Islet of Langerhans (tissue), 1 donor: ENCODE data around the gene CTPS2.
"Not testable (repeated sequence)": the region's sequence is repeated elsewhere in the genome, so short reads cannot be mapped to it uniquely, and the experiment has no call there.

Experiments used
- FAIRE-seq: peaks from one replicate; lab custom pipeline; 2011; peaks lifted over from hg19 to GRCh38; lab: Jason Lieb, UNC

CTPS2 gene, protein sequence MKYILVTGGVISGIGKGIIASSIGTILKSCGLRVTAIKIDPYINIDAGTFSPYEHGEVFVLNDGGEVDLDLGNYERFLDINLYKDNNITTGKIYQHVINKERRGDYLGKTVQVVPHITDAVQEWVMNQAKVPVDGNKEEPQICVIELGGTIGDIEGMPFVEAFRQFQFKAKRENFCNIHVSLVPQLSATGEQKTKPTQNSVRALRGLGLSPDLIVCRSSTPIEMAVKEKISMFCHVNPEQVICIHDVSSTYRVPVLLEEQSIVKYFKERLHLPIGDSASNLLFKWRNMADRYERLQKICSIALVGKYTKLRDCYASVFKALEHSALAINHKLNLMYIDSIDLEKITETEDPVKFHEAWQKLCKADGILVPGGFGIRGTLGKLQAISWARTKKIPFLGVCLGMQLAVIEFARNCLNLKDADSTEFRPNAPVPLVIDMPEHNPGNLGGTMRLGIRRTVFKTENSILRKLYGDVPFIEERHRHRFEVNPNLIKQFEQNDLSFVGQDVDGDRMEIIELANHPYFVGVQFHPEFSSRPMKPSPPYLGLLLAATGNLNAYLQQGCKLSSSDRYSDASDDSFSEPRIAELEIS

DNA sequence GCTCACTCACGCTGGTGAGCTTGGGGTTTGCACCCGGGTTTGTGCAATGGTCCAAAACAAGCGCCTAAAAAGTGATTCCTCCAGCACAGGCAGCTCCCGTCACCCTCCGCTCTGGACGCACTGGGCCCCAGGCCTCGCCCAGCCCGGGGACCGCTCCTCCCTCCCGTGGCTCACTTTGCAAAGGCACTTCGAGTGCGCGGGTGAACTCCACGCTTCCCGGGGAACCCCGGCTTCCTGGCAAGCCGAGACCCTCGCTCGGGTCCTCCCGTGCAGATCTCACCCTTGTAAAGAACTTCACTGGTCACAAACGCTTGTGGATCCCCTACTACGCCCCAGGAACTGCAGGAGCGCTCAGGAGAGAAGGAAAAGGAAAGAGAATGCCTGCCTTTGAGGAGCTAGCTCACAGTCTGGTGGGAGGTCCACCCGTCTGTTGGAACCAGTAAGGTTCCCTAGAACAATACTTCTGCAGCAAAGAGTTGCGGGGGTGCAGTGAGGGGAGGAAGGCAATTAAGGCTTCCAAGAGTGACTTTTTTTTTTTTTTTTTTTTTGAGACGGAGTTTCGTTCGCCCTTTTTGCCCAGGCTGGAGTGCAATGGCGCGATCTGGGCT, at the start of gene CTPS2:
Gene CTPS2, minus strand, starts transcription at position 122 of the 608 bp plus-strand sequence. CDS start 9,767 bp downstream, outside the sequence.
- FAIRE-seq: no peak

DNA sequence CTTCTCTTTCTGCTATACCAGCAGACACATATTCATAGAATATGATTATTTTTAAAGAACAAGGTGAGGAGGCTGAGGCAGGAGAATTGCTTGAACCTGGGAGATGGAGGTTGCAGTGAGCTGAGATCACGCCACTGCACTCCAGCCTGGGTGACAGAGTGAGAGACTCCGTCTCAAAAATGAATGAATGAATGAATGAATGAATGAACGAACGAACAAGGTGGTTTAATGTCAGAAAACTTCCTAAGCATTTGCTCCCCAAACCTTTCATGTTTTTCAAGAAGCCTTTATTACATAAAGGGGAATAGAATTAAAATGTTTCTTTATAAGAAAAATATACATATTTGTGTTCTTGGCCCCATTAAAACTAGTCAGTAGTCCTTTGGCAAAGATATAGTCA, 49.0 kb upstream of the CTPS2 start:
- FAIRE-seq: not testable (repeated sequence)

DNA sequence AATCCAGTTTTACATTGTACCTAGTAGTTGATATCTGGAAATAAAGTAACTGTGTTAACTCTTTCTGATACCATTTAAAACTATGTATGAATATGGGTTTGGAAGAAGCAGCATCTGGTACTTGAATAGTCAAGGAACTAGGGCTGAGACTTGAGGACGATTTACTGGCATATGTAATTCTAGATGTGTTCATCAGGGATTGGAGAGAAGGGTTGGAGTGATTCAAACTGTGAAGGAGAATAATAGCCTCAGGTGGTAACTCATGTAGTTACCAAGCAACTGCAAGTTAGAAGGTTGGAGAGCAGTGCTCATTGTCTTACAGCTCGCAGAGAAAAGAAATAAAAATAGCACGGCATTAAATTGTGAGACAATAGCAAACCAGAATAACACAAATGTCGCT, 44.3 kb upstream of the CTPS2 start:
- FAIRE-seq: no peak

DNA sequence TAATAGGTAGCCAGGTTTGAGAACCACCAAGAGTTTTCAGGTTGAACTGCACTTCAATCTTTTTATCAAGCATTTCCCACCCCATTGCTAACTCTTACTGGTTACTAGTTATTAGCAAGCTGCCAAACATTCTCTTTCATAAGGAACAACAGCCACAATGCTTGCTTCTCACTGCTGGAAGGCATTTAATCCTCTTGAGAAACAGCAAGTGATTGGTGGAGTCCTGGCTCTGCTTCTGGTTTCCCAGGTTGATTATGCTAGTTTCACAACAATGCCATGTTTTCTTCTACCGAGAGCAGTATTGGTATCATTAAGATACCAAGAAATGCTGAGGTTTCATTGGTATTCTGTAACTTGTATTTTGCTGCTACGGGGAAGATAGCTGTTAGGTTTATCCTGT, 41.5 kb upstream of the CTPS2 start:
- FAIRE-seq: no peak

DNA sequence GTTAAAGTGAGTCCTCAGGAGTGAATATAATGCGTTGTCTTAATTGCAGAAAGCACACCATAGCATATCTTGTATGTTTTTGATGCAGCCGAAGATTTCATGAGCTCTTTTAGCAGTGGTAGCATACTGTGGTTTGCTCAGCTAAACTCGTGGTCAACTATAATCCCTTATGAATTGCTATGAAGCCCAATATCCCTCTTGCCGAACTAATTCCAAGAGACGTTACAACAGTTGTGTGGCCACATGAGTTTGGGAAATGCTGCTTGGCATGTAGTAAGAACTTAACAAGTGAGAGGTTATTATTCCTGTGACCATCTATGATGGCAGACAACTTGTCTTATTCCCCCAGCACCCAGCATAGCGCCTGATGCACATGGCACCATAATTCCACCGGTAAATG, 37.7 kb upstream of the CTPS2 start:
- FAIRE-seq: no peak

DNA sequence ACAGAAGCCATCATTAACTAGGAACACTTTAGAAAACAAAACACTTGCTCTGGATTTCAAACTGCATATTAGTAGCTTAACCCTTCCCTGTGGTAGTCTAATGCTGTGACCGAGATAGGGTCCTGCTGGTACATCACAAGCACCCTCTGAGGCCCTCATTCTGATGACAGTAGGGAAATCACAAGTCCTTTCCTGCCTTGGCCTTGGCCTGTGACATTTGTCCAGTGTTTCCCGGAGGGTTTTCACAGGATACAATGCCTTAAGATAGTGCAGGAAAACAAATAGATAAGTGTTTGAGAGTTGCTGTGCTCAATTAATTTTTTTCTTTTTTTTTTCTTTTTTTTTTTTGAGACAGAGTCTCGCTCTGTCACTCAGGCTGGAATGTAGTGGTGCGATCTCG, 36.0 kb upstream of the CTPS2 start:
- FAIRE-seq: no peak

DNA sequence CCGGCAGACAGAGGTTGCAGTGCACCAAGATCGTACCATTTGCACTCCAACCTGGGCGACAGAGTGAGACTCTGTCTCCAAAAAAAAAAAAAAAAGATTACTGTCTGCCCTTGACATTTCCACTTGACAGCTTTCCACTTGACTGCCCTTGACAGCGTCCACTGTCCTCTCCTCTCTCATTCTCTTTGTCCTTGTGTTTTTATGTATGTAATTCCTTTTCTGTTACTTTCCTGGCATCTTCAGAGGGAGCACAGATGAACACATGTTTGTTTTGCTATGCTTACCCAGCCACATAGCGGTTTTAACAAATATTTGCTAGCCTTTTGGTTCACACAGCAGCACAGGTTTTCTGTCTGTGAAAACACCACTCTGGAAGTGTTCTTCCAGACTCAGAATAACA, 33.2 kb upstream of the CTPS2 start:
- peak; percentile 49 for FAIRE-seq

DNA sequence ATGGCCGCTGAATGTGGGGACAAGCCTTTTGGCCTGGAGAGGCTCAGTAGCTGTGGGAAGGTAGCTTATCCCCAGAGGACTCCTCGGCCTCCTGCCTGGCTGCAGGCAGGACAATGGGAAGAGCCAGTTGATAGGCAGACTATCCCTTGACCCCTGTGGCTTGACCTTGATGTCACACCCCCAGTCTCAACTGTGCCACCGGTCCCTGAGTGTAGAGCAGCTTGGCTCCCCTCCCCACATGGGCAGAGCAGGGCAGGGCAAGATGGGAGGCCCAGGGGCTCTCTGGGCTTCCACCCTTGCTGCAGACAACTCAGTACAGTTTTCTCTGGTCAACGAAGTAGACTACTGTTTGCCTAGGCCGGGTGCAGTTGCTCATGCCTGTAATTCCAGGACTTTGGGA, 32.6 kb upstream of the CTPS2 start:
- no peak for FAIRE-seq

DNA sequence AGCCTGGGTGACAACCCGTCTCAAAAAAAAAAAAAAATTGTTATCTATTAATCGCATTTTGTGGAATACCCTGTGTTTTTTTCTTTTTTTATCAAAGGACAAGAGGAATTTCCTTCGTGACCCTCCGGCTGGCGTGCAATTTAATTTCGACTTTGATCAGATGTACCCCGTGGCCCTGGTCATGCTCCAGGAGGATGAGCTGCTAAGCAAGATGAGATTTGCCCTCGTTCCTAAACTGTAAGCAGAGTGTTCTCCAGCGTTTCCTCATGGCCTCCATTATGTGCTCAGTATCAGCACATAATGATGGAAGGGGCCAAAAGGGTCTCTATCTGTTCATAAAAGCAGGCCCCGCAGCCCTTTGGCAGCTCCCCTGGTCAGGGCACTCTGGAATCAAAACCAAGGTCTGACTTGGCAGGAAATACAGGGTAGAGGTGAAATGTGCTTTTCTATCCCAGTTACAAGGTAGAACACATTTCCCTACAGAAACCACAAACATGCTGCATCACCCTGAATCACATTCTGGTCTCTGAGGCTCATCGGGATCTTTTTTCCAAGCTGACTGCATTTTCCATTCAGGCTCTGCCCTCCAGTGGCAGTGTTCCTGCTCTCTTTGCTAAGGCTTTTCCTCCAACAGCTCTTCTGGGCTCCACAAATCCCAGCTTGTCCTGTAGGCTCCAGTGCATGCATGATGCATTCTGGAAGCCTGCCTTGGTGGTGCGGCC, 31.3 kb upstream of the CTPS2 start:
- FAIRE-seq: no peak

DNA sequence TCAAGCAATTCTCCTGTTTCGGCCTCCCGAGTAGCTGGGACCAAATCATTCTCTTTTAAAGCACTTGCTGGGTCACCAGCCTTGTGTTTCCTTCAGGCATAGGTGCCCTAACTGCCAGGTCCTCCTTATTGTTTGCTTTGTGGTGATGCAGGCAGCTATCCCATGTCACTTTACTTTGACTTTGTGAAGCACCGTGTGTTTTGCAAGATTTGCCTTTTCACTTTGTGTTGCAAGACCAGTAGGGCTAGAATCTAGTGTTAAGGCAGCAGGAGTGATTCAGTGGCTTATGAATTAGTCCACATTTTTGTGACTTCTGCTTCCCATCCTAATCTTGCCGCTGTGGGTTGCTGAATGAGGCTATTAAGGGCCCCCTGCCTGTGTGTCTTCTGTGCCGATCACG, 27.1 kb upstream of the CTPS2 start:
- no peak for FAIRE-seq

DNA sequence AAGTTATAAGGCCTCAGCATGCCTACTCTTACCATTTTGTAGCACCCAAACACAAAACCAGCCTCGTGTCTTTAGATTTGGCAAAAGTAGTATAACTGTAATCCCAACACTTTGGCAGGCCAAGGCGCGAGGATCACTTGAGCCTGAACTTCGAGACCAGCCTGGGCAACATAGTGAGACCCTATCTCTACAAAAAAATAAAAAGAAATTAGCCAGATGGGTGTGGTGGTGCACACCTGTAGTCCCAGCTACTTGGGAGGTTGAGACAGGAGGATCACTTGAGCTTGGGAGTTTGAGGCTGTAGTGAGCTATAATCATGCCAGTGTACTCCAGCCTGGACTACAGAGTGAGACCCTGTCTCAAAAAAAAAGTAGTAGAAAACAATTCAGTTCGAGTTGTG, 24.6 kb upstream of the CTPS2 start:
- no peak for FAIRE-seq

DNA sequence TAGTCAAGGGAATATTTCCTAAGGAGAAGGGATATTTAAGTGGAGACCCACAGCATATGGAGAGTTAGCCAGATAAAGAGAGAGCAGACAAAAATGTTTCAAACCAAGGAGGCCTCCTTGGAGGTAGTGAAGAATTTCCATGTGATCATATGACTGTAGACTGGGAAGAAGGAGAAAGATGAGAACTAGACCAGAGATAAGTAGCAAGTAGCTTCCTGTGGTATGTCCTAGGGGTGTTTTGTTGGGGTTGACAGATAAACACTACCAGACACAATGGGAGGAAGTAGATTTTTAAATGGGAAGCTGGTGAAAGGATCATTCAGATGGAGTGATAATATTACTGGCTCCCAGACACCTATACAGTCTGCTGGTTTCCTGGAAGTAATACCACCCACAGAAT, 20.5 kb upstream of the CTPS2 start:
- FAIRE-seq: no peak

DNA sequence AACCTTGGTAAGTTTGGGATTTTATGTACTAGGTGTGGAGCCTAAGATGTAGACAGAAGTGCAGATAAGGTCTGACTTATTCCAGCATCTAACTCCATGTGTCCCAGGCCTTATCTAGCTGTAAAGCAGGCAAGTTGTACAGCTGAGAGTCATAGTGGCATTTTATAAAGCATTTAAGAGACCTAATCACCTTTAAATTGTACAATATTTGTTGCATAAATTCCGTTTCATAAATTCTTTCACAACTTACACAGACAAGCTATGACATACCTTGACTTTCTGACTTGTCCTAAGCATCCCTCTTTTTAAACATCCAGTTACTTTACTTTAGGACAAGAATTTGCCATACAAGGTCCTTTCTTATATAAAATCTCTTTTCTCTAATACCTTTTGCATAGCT, 18.0 kb upstream of the CTPS2 start:
- FAIRE-seq: no peak

DNA sequence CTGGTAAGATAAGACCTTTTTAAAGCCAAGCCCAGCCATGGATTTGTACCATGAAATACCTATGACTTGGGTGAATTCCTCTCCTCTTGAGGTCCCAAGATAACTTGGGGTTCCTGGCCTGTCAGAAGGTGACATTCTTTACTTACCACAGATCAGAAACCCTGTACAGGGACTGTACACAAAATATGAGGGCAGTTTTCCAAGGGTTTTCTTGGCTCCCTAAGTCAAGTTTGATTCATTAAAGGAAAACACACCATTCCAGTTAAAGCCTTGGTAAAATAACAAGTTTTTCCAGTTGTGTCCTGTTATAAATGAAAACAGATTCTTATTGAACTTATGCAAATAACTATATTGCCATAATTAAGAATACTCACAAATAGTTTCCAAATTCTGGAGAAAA, 15.2 kb upstream of the CTPS2 start:
- FAIRE-seq: no peak

DNA sequence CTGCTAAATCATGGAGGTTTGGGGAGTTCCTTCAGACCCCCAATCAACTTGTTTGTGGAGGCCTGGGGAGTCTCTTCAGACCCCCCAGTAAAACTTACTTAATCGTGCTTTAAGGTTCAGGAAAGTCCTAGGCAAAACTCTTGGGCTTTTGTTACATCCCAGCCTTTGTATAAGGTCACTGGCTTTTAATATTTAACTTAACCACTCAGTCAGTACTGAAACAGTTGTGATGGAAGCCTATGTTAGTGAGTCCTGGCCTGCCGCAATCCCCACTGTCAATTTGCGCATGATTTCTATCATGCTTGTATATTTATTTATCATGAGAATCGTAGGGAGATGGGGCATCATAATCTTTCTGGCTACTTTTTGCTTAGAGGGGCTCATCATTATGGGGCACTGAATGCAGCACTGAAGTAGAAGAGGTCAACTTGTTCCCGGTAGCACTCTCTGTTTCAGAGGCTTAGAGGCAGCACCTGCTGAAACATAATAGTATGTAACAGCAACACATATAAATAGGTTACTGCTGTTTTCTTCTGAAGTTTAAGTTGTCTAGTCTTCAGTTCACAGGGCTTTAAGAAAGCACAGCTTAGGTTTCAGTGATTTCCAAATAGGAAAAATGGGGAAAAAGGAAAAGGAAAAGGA, 14.0 kb upstream of the CTPS2 start:
- not testable (repeated sequence) for FAIRE-seq

DNA sequence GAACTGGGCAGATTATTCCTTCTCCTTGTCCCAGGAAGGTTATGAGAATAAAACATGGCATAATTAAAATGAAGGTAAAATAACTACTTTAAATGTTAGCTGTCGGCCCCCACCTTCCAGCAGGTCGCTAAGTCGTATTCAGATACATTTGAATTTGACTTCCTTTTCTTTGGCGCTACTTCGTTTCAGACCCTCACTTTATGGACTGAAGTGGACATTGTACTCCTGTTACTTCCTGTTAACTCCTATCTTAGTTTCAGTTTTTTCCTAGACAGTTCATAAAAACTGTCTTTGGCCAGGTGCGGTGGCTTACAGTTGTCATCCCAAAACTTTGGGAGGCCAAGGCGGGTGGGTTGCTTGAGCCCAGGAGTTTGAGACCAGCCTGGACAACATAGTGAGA, 12.6 kb upstream of the CTPS2 start:
- no peak for FAIRE-seq

DNA sequence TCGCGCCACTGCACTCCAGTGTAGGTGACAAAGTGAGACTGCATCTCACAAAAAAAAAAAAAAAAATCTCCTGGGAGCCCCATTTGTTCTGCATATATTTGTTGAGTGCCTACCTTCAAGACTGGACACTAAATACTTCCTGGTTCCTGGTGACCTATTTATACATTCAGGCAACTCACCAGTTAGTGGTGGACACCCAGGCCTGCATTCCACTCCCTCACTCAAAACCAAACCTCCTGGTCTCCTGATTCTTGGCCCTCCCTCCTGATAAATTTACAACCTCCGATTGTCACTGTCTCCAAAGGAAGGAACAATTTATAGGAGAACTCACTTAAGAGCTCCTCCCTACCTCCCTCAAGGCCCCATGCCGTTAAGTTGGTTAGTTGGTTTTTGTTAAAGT, 10.0 kb upstream of the CTPS2 start:
- FAIRE-seq: no peak

DNA sequence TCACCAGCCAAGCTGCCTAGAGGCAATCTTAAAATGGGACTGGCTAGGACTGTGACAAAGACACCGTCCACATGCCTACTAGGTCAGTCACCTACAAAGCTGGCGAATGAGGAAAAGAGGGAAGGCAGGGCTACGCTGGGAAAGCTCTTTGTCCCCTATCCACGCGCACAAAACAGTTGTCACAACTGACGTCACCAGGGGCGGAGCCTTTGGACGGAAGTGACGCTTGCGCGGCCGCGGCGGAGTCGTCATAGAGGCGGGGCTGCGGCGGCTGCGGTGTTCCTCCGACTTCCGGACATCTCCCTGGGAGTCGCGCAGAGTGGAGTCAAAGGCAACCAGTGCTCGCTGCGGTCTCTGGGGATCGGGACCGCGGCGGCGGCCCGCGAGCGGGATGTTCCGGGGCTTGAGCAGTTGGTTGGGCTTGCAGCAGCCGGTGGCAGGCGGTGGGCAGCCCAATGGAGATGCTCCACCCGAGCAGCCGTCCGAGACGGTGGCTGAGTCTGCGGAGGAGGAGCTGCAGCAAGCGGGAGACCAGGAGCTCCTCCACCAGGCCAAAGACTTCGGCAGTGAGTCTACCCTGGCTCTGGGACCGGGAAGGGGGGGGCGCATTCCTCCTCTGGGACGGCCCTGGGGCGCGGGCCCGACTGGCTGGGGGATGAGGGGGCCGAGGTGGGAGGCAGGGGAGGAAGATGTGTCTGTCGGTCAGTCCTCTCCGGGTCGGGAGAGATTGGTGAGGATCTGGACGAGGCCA, 7.0 kb upstream of the CTPS2 start, which contains the start of gene SYAP1:
Gene SYAP1, plus strand, starts transcription at position 279 of the 751 bp plus-strand sequence. Its CDS starts 113 bp downstream, at position 392.
- peak; percentile 77 for FAIRE-seq

DNA sequence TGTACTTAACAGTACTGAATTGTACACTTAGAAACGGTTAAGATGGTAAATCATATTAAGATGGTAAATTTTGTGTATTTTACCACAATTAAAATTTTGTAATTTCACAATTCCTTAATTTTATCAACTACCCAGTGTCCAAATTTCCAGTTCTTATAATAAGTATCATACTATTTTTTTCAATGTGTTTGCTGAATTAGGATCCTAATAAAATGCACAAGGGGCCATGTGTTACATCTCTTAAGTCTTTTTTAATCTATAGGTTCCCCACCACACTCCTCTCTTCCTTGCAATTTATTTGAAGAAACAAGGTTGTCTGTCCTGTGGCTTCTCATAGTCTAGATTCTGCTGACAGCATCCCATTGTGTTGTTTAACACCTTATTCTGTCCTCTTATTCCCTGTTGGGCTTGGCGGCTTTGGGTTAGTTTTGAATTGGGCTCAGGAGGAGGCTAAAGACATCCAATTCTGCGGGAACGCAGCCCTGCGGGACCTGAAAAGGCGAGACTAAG, 6.4 kb upstream of the CTPS2 start:
- FAIRE-seq: no peak

DNA sequence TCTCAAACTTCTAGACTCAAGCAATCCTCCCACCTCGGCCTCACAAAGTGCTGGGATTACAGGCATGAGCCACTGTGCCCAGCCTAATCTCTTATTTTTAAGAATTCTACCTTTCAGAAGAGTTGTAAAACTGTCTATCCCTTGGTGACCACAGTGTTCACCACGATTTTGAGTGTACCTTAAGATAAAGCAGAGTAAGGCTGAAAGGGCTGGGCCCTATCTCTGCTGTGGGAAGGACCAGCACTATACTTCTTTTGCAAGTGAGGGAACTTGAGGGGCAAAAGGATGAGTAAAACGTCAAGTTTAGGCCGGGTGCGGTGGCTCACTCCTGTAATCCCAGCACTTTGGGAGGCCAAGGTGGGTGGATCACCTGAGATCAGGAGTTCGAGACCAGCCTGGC, 4.0 kb upstream of the CTPS2 start:
- not testable (repeated sequence) for FAIRE-seq

DNA sequence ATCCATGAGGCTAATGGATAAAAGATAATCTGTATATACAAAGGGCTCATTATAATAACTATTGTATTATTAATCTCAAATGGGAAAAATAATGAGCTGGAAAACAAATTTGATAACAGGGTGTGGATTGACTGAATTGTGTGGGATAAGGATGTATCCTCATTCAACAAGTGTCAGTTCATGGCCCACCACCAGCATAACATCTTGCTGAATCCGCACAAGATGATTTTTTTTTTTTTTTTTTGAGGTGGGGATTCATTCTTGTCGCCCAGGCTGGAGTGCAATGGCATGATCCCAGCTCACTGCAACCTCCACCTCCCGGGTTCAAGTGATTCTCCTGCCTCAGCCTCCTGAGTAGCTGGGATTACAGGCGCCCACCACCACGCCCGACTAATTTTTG, 3.2 kb upstream of the CTPS2 start:
- FAIRE-seq: not testable (repeated sequence)
